CD14-positive monocyte (primary cell): Measurements from ENCODE around the gene ADIRF. TPM values are rescaled to one million over a fixed set of nuclear protein-coding genes. Genes with fewer than 3 reads are reported as not detected.

Experiments
- DNase-seq, 3 donors: peaks; one replicate each; pipeline ENCODE4 v3.0.0-alpha.2; 2011 to 2022
- H2AFZ ChIP-seq: 2 replicates; pipeline ENCODE4 v1.6.0; 2012; ENCODE audit warnings: mild to moderate bottlenecking, low read depth, low read length, inconsistent platforms; ENCODE audit not compliant: insufficient read depth, poor library complexity, severe bottlenecking
- H3K27ac ChIP-seq, 2 donors: 1 replicate in 1 of 2; 2 replicates in 1 of 2; pipeline ENCODE4 v1.5.1; 2012 to 2013; ENCODE audit warnings: low read length in 2 of 2, control low read depth in 1 of 2, inconsistent platforms in 1 of 2, low read depth in 1 of 2, mild to moderate bottlenecking in 1 of 2
- H3K27me3 ChIP-seq, 2 donors: one replicate each; pipeline versions ENCODE4 v1.6.0 to v1.6.1; 2011 to 2013; ENCODE audit warnings: low read length in 2 of 2; ENCODE audit not compliant: control insufficient read depth in 2 of 2, insufficient read depth in 2 of 2
- H3K36me3 ChIP-seq, 2 donors: replicated peaks in 1 of 2; 1 replicate in 1 of 2; 2 replicates in 1 of 2; pipeline versions ENCODE4 v1.5.1 to v1.6.1; 2012 to 2013; ENCODE audit warnings: low read length in 2 of 2, control low read depth in 1 of 2, inconsistent platforms in 1 of 2, mild to moderate bottlenecking in 1 of 2; ENCODE audit not compliant: insufficient read depth in 2 of 2, control insufficient read depth in 1 of 2
- H3K4me1 ChIP-seq, 2 donors: 1 replicate in 1 of 2; 2 replicates in 1 of 2; pipeline versions ENCODE4 v1.5.1 to v1.6.1; 2012 to 2013; ENCODE audit warnings: low read length in 2 of 2, control low read depth in 1 of 2, inconsistent platforms in 1 of 2, mild to moderate bottlenecking in 1 of 2, moderate library complexity in 1 of 2; ENCODE audit not compliant: insufficient read depth in 2 of 2, control insufficient read depth in 1 of 2
- H3K4me2 ChIP-seq: replicated peaks from 2 replicates; pipeline ENCODE3; 2012; ENCODE audit warnings: low read length, moderate library complexity, mild to moderate bottlenecking; ENCODE audit not compliant: poor library complexity, severe bottlenecking; ENCODE audit errors: extremely low read depth
- H3K4me3 ChIP-seq, 3 experiments: fragments of 200-600 bp in 1 of 3; sonication (generic) in 1 of 3; replicated peaks in 1 of 3; 1 replicate in 2 of 3; 2 replicates in 1 of 3; pipeline ENCODE4 v1.5.1; 2011 to 2013; ENCODE audit warnings: low read length in 3 of 3, mild to moderate bottlenecking in 3 of 3, control low read depth in 2 of 3, low read depth in 2 of 3, inconsistent platforms in 1 of 3, moderate library complexity in 1 of 3
- H3K79me2 ChIP-seq: 2 replicates; pipeline ENCODE4 v1.6.0; 2012; ENCODE audit warnings: mild to moderate bottlenecking, control low read depth, inconsistent platforms, low read length, moderate library complexity; ENCODE audit not compliant: insufficient read depth
- H3K9ac ChIP-seq: 2 replicates; pipeline ENCODE4 v1.6.0; 2017; ENCODE audit warnings: low read length, mild to moderate bottlenecking; ENCODE audit not compliant: insufficient read depth, poor library complexity, severe bottlenecking
- H3K9me3 ChIP-seq, 2 donors: replicated peaks in 1 of 2; 1 replicate in 1 of 2; 2 replicates in 1 of 2; pipeline versions ENCODE4 v1.5.1 to v1.6.1; 2012 to 2013; ENCODE audit warnings: low read length in 2 of 2, control low read depth in 1 of 2; ENCODE audit not compliant: control insufficient read depth in 1 of 2, insufficient read depth in 1 of 2
- H4K20me1 ChIP-seq: 2 replicates; pipeline ENCODE4 v1.6.0; 2012; ENCODE audit warnings: mild to moderate bottlenecking, low read length, control low read depth, moderate library complexity; ENCODE audit not compliant: insufficient read depth
- H3K27ac Mint-ChIP-seq, 7 donors: one replicate each; pipeline ENCODE4 v1.8.0; 2020; ENCODE audit warnings: mild to moderate bottlenecking in 7 of 7, mixed read lengths in 7 of 7, moderate library complexity in 6 of 7, inconsistent platforms in 2 of 7
- H3K27me3 Mint-ChIP-seq, 3 donors: one replicate each; pipeline ENCODE4 v1.8.0; 2021 to 2022; ENCODE audit warnings: low read depth in 3 of 3, mild to moderate bottlenecking in 3 of 3, mixed read lengths in 3 of 3, moderate library complexity in 3 of 3, inconsistent platforms in 1 of 3
- H3K36me3 Mint-ChIP-seq, 2 donors: one replicate each; pipeline ENCODE4 v1.8.0; 2020; ENCODE audit warnings: mixed read lengths in 2 of 2, inconsistent platforms in 1 of 2, mild to moderate bottlenecking in 1 of 2
- H3K4me1 Mint-ChIP-seq: one replicate; pipeline ENCODE4 v1.8.0; 2020; ENCODE audit warnings: mild to moderate bottlenecking, mixed read lengths
- H3K4me3 Mint-ChIP-seq, 2 donors: one replicate each; pipeline ENCODE4 v1.8.0; 2020; ENCODE audit warnings: mild to moderate bottlenecking in 2 of 2, mixed read lengths in 2 of 2, moderate library complexity in 1 of 2
- H3K9me3 Mint-ChIP-seq, 7 donors: one replicate each; pipeline ENCODE4 v1.8.0; 2020 to 2022; ENCODE audit warnings: mixed read lengths in 7 of 7, mild to moderate bottlenecking in 6 of 7, moderate library complexity in 6 of 7, inconsistent platforms in 2 of 7
- WGBS: methylation state at CpG from one replicate; pipeline ENCODE4 v1.1.5; 2013; ENCODE audit warnings: missing lambda C conversion rate; ENCODE audit not compliant: insufficient coverage; 5-methylcytosine and 5-hydroxymethylcytosine counted together
- intact Hi-C, 2 donors: fragments of 100-400 bp; cut with micrococcal nuclease; formaldehyde crosslinking; loops; one replicate each; pipeline versions ENCODE4 v1.15.0 to v1.15.1; 2023
- polyA plus RNA-seq, 3 donors: library from polyadenylated mRNA; depleted of rRNA in 1 of 3; unstranded in 2 of 3; stranded (reverse) in 1 of 3; fragments of 300-500 nt in 2 of 3; fragments of >200 nt in 1 of 3; fragmentation: Illumina TruSeq in 2 of 3; gene quantifications; 1 replicate in 2 of 3; 2 replicates in 1 of 3; pipeline ENCODE4 v1.2.3, GENCODE V29; 2012 to 2021
- TF ChIP-seq, protein P1 (sequence below): fragments of 200-600 bp; IDR thresholded peaks from one replicate; pipeline ENCODE4 v1.8.0; 2022; ENCODE audit warnings: antibody characterized with exemption, mild to moderate bottlenecking

Gene ADIRF
- polyA plus RNA-seq, 3 donors: 0.19 TPM; not detected in 2

- Mint-ChIP-seq H3K27me3 (peaks cover 4 to 12% (median 8%) of the 10 kb centered on the region in 3 donors), H3K9me3 (peaks cover 19 to 32% (median 27%) of the 10 kb centered on the region in 7 donors), H3K4me1 (peaks cover 1% of the 10 kb centered on the region), H3K36me3 (peaks cover 0 to 6% of the 10 kb centered on the region in 2 donors), H3K4me3 (no peak overlapping the region), H3K27ac (no peak overlapping the region)
- H3K27me3 ChIP-seq: no peaks in the 10 kb centered on the region
- peaks cover 1 to 2% of the 10 kb centered on the region in 2 donors for H3K4me1 ChIP-seq
- no peaks in the 10 kb centered on the region for H4K20me1 ChIP-seq
- peaks cover 12 to 24% of the 10 kb centered on the region in 2 donors for H3K9me3 ChIP-seq
- H3K4me2 ChIP-seq: no peak overlapping the region
- no peak overlapping the region for H3K4me3 ChIP-seq
- H2AFZ ChIP-seq: no peak overlapping the region
- TF ChIP-seq, protein P1, sequence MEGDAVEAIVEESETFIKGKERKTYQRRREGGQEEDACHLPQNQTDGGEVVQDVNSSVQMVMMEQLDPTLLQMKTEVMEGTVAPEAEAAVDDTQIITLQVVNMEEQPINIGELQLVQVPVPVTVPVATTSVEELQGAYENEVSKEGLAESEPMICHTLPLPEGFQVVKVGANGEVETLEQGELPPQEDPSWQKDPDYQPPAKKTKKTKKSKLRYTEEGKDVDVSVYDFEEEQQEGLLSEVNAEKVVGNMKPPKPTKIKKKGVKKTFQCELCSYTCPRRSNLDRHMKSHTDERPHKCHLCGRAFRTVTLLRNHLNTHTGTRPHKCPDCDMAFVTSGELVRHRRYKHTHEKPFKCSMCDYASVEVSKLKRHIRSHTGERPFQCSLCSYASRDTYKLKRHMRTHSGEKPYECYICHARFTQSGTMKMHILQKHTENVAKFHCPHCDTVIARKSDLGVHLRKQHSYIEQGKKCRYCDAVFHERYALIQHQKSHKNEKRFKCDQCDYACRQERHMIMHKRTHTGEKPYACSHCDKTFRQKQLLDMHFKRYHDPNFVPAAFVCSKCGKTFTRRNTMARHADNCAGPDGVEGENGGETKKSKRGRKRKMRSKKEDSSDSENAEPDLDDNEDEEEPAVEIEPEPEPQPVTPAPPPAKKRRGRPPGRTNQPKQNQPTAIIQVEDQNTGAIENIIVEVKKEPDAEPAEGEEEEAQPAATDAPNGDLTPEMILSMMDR: no peak
- H3K27ac ChIP-seq: no peak overlapping the region
- no CpG with 5 or more reads among the region's 1 CpG for WGBS
- no peak overlapping the region for H3K9ac ChIP-seq
- no peaks in the 10 kb centered on the region for H3K36me3 ChIP-seq
- no peaks in the 10 kb centered on the region for H3K79me2 ChIP-seq
- intact Hi-C loops: no loop called here
- no peak for DNase-seq
These were observed 17.9 kb upstream of the ADIRF start for GRCh38 chr10:86950349-86950748.

GRCh38 chr10:86951184-86951761 lies 17.0 kb upstream of the ADIRF start:
- intact Hi-C loops: no loop called here
- no peak overlapping the region for H3K4me3 Mint-ChIP-seq
- H3K9ac ChIP-seq: no peak overlapping the region
- H3K9me3 ChIP-seq: peaks cover 12 to 24% of the 10 kb centered on the region in 2 donors
- peaks cover 7 to 11% of the 10 kb centered on the region in 2 donors for H3K4me1 ChIP-seq
- H3K27ac Mint-ChIP-seq: no peak overlapping the region
- H2AFZ ChIP-seq: no peak overlapping the region
- no peaks in the 10 kb centered on the region for H3K36me3 ChIP-seq
- peaks cover 4 to 12% (median 8%) of the 10 kb centered on the region in 3 donors for H3K27me3 Mint-ChIP-seq
- no peak overlapping the region for H3K4me3 ChIP-seq
- peaks cover 19 to 32% (median 27%) of the 10 kb centered on the region in 7 donors for H3K9me3 Mint-ChIP-seq
- H3K79me2 ChIP-seq: no peaks in the 10 kb centered on the region
- H3K27me3 ChIP-seq: no peaks in the 10 kb centered on the region
- TF ChIP-seq, protein P1: no peak
- H3K36me3 Mint-ChIP-seq: peaks cover 0 to 6% of the 10 kb centered on the region in 2 donors
- no peak overlapping the region for H3K27ac ChIP-seq
- no peak overlapping the region for H3K4me2 ChIP-seq
- DNase-seq: no peak
- peaks cover 9% of the 10 kb centered on the region for H3K4me1 Mint-ChIP-seq
- no peaks in the 10 kb centered on the region for H4K20me1 ChIP-seq
